ENCODE results near the gene LSM14A. TPM values are rescaled to one million over a fixed set of nuclear protein-coding genes. Genes with fewer than 3 reads are reported as not detected.
A peak's percentile ranks its signal among the peaks of the same experiment; 100 is the strongest.

LSM14A gene
- polyA plus RNA-seq, 6 donors from 2014 or later, result 165 to 191 (median 176) TPM

DNA sequence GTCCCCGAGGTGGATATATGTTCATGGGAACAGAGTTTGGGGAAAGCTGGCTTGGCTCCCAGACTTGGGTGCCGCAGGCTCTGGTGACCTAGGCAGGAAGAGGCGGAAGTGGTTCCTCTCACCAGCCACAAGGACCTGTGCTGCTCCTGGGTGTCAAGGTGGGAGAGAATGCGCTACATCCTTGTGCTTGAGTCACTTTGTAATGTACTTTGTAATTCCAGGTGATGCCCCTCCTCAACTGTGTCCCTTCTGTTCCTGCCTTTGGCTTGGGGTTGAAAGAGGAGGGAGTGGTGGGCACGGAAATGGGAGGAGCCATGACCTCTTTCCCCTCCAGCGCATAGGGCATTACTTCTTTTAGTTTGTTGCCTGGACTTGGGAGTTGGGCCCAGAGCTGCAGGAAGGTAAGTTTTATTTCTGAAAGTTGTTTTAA lies 92.9 kb downstream of the LSM14A start:
- Mint-ChIP-seq H3K27me3 (no peaks in the 10 kb centered on the region), H3K4me1 (peaks cover 52 to 78% (median 67%) of the 10 kb centered on the region in 3 donors), H3K9me3 (no peaks in the 10 kb centered on the region), H3K36me3 (peaks cover 0 to 3% of the 10 kb centered on the region in 2 donors), H3K4me3 (peak overlapping the region in 1 of 8 donors; percentile 37), H3K27ac (peak overlapping the region in 3 of 6 donors; percentile 55 to 82 (median 56))
- no peak for DNase-seq
- no peak for ATAC-seq (ENCODE audit: low read depth in 2 of 2)

DNA sequence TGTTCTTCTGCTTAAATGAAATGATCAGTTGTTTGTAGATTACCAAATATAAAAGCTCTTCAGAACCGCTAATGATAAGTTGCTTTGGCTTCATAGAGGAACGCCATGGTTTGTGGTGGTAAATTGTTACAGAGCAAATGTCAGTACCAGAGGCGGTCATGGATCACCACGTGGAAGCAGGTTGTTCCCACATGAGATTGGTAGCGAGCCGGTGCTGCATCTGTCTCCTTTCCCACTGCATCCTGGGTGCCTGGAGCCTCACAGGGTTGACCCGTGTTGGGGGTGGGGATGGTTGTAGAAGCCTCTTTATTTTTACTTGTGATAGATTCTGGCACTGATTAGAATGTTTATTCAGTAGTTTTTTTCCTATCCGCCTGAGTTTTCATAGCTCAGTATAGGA lies 96.8 kb downstream of the LSM14A start:
- Mint-ChIP-seq H3K27me3 (no peaks in the 10 kb centered on the region), H3K27ac (peak overlapping the region; percentile 93 to 98 (median 96)), H3K4me3 (peak overlapping the region; percentile 44 to 91 (median 81)), H3K9me3 (no peaks in the 10 kb centered on the region), H3K4me1 (peaks cover 63 to 97% (median 78%) of the 10 kb centered on the region in 3 donors), H3K36me3 (peaks cover 0 to 3% of the 10 kb centered on the region in 2 donors)
- DNase-seq (no peak), ATAC-seq (ENCODE audit: low read depth in 2 of 2) (no peak)

- Mint-ChIP-seq H3K27ac (peak overlapping the region; percentile 95 to 98 (median 97)), H3K27me3 (no peaks in the 10 kb centered on the region), H3K4me3 (peak overlapping the region; percentile 64 to 91 (median 81)), H3K9me3 (no peaks in the 10 kb centered on the region), H3K36me3 (peaks cover 0 to 3% of the 10 kb centered on the region in 2 donors), H3K4me1 (peaks cover 65 to 97% (median 78%) of the 10 kb centered on the region in 3 donors)
- ATAC-seq (ENCODE audit: low read depth in 2 of 2) (peak; percentile 6 to 22), DNase-seq (no peak)
Measured at GRCh38 chr19:34269489-34269888, 97.2 kb downstream of the LSM14A start.

- Mint-ChIP-seq H3K27me3 (no peaks in the 10 kb centered on the region), H3K27ac (peak overlapping the region; percentile 92 to 98 (median 97)), H3K9me3 (no peaks in the 10 kb centered on the region), H3K4me1 (peaks cover 61 to 95% (median 78%) of the 10 kb centered on the region in 3 donors), H3K36me3 (peaks cover 0 to 3% of the 10 kb centered on the region in 2 donors), H3K4me3 (peak overlapping the region; percentile 64 to 91 (median 81))
- DNase-seq, result peak; percentile 87
- peak; percentile 89 to 91 for ATAC-seq (ENCODE audit: low read depth in 2 of 2)
Measured at GRCh38 chr19:34269968-34270621, 97.8 kb downstream of the LSM14A start.

- peak overlapping the region; percentile 28 to 92 (median 71) for H3K4me3 Mint-ChIP-seq
- no peaks in the 10 kb centered on the region for H3K9me3 Mint-ChIP-seq
- DNase-seq, result no peak
- peak overlapping the region; percentile 95 to 98 (median 97) for H3K27ac Mint-ChIP-seq
- peaks cover 60 to 96% (median 78%) of the 10 kb centered on the region in 3 donors for H3K4me1 Mint-ChIP-seq
- no peak for ATAC-seq (ENCODE audit: low read depth in 2 of 2)
- peaks cover 0 to 3% of the 10 kb centered on the region in 2 donors for H3K36me3 Mint-ChIP-seq
- H3K27me3 Mint-ChIP-seq, result no peaks in the 10 kb centered on the region
Measured at GRCh38 chr19:34273121-34273520, 100.8 kb downstream of the LSM14A start.

DNA sequence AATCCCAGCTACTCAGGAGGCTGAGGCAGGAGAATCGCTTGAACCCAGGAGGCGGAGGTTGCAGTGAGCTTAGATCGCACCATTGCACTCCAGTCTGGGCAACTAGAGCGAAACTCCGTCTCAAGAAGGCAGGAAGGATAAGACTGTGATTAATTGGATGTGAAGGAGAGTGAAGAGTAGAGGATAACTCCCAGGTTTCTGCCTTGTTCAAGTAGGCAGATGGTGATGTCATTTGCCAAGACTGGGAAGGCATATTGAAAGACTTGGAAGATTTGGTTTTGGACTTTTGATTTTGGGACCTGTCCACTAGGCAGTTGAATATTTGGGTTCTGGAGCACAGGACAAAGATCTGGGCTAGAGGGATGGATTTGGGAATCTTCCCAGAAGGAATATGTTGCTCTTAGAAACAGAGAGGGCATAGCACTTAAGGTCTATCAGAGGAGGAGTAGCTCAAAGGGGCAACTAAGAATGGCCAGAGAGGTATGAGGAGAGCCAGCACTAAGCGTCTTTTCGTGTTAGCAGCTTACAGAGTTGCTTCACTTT lies 102.1 kb downstream of the LSM14A start:
- ATAC-seq (ENCODE audit: low read depth in 2 of 2), result no peak
- Mint-ChIP-seq H3K36me3 (peaks cover 0 to 3% of the 10 kb centered on the region in 2 donors), H3K27me3 (no peaks in the 10 kb centered on the region), H3K27ac (peak overlapping the region; percentile 76 to 98 (median 96)), H3K9me3 (no peaks in the 10 kb centered on the region), H3K4me1 (peaks cover 58 to 94% (median 78%) of the 10 kb centered on the region in 3 donors), H3K4me3 (peak overlapping the region in 3 of 8 donors; percentile 4 to 63 (median 22))
- no peak for DNase-seq

GRCh38 chr19:34274827-34275625 lies 102.7 kb downstream of the LSM14A start:
- H3K4me1 Mint-ChIP-seq, result peaks cover 53 to 92% (median 71%) of the 10 kb centered on the region in 3 donors
- H3K4me3 Mint-ChIP-seq, result peak overlapping the region in 3 of 8 donors; percentile 4 to 63 (median 22)
- DNase-seq (no peak), ATAC-seq (ENCODE audit: low read depth in 2 of 2) (no peak)
- peak overlapping the region; percentile 43 to 98 (median 82) for H3K27ac Mint-ChIP-seq
- H3K27me3 Mint-ChIP-seq, result no peaks in the 10 kb centered on the region
- H3K36me3 Mint-ChIP-seq, result no peaks in the 10 kb centered on the region
- H3K9me3 Mint-ChIP-seq, result no peaks in the 10 kb centered on the region

DNA sequence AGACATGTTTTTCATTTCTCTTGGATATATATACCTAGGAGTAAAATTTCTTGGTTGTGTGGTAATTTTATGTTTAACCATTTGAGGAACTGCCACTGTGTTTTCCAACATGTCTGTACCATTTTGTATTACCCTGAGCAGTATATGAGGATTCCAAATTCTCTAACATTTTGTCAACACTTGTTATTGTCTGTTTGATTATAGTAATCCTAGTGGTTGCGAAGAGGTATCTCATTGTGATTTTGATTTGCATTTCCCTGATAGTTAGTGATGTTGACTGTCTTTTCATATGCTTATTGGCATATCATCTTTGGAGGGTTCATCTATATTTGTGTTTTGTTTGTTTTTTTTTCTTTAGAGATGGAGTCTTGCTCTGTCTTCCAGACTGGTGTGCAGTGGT lies 103.4 kb downstream of the LSM14A start:
- DNase-seq (no peak), ATAC-seq (ENCODE audit: low read depth in 2 of 2) (no peak)
- Mint-ChIP-seq H3K27me3 (no peaks in the 10 kb centered on the region), H3K9me3 (no peaks in the 10 kb centered on the region), H3K36me3 (no peaks in the 10 kb centered on the region), H3K27ac (peak overlapping the region in 4 of 6 donors; percentile 9 to 90 (median 43)), H3K4me3 (peak overlapping the region in 1 of 8 donors; percentile 4), H3K4me1 (peaks cover 46 to 85% (median 64%) of the 10 kb centered on the region in 3 donors)

- Mint-ChIP-seq H3K9me3 (no peaks in the 10 kb centered on the region), H3K4me3 (peak overlapping the region in 4 of 8 donors; percentile 30 to 88 (median 66)), H3K36me3 (no peaks in the 10 kb centered on the region), H3K27ac (peak overlapping the region; percentile 33 to 87 (median 70)), H3K27me3 (no peaks in the 10 kb centered on the region), H3K4me1 (peaks cover 45 to 79% (median 69%) of the 10 kb centered on the region in 3 donors)
- ATAC-seq (ENCODE audit: low read depth in 2 of 2), result peak in 1 of 2 donors; percentile 25
- no peak for DNase-seq
Measured at GRCh38 chr19:34276614-34277013, 104.3 kb downstream of the LSM14A start.

DNA sequence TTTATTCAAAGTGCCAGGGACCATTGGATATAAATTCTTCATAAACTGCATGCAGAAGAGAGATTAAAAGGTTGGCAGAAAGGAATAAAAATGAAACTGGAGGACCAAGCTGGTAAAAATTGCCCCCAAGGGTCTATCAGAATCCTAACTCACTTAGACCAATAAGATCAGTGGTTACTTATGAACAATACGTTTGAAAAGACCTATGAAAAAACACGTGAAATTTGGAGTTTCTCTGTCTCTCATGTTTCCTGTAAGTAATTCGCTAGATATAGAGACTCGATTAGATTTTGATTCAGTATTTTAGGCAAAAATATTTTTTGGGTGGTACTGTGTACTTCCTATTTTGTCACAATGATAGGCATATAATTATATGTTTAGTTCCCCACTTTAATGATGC lies 104.9 kb downstream of the LSM14A start:
- no peak for ATAC-seq (ENCODE audit: low read depth in 2 of 2)
- no peaks in the 10 kb centered on the region for H3K9me3 Mint-ChIP-seq
- no peaks in the 10 kb centered on the region for H3K27me3 Mint-ChIP-seq
- no peaks in the 10 kb centered on the region for H3K36me3 Mint-ChIP-seq
- H3K4me1 Mint-ChIP-seq, result peaks cover 44 to 79% (median 69%) of the 10 kb centered on the region in 3 donors
- H3K4me3 Mint-ChIP-seq, result peak overlapping the region in 3 of 8 donors; percentile 30 to 88 (median 61)
- peak overlapping the region; percentile 21 to 87 (median 56) for H3K27ac Mint-ChIP-seq
- no peak for DNase-seq

DNA sequence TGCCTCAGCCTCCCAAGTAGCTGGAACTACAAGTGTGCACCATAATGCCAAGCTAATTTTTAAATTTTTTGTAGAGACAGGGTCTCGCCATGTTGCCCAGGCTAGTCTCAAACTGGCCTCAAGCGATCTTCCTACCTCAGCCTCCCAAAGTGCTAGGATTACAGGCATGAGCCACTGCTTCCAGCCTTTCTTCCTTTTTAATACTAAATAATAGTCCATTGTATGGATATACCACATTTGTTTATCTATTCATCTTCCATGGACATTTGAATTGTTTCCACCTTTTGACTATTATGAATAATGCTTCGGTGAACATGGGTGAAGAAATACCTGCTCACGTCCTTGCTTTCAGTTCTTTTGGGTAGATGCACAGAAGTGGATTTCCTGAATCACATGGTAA lies 106.5 kb downstream of the LSM14A start:
- H3K27me3 Mint-ChIP-seq, result no peaks in the 10 kb centered on the region
- no peak for DNase-seq
- no peaks in the 10 kb centered on the region for H3K36me3 Mint-ChIP-seq
- H3K4me3 Mint-ChIP-seq, result peak overlapping the region in 1 of 8 donors; percentile 30
- H3K9me3 Mint-ChIP-seq, result no peaks in the 10 kb centered on the region
- H3K4me1 Mint-ChIP-seq, result peaks cover 45 to 77% (median 69%) of the 10 kb centered on the region in 3 donors
- H3K27ac Mint-ChIP-seq, result peak overlapping the region in 3 of 6 donors; percentile 34 to 59 (median 40)
- no peak for ATAC-seq (ENCODE audit: low read depth in 2 of 2)
